ENCODE data around the gene PDSS2.

The PDSS2 gene

GRCh38 chr6:107267634-107268033 lies 191.7 kb downstream of the PDSS2 start:
- no peaks in the 10 kb centered on the region for H3K79me2 ChIP-seq (ENCODE audit: insufficient read depth, low read length)
- H3K27ac ChIP-seq (ENCODE audit: low read depth, low read length) = no peak overlapping the region
- no peak for TF ChIP-seq CTCF (IDR thresholded peaks at IDR 0.05; ENCODE audit: insufficient read depth, low read length, poor library complexity, severe bottlenecking)
- no peak for TF ChIP-seq EZH2phosphoT487 (conservative IDR thresholded peaks at IDR 0.05; ENCODE audit: low read length)
- no peaks in the 10 kb centered on the region; the same call in 1 of the 2 replicates for H4K20me1 ChIP-seq (ENCODE audit: low read depth, low read length)
- no peaks in the 10 kb centered on the region for H3F3A ChIP-seq (ENCODE audit: insufficient read depth)
- H2AFZ ChIP-seq (ENCODE audit: low read depth, low read length, severe bottlenecking) = no peak overlapping the region
- no peaks in the 10 kb centered on the region for H3K9me2 ChIP-seq (replicated peaks; ENCODE audit: insufficient read depth, low read length)
- H3K27me3 ChIP-seq (ENCODE audit: low read length) = no peaks in the 10 kb centered on the region
- no peaks in the 10 kb centered on the region for H3K36me3 ChIP-seq (ENCODE audit: low read length)
- no peak overlapping the region for H3K4me2 ChIP-seq (ENCODE audit: low read depth, low read length, poor library complexity, severe bottlenecking)
- no peaks in the 10 kb centered on the region for H3K9me3 ChIP-seq (ENCODE audit: insufficient read depth, low read length)
- H3K9ac ChIP-seq (ENCODE audit: low read length) = no peak overlapping the region
- no peak overlapping the region for H3K4me3 ChIP-seq (ENCODE audit: insufficient read depth, low read length, poor library complexity, severe bottlenecking)

GRCh38 chr6:107267006-107267405 lies 192.4 kb downstream of the PDSS2 start:
- Histone ChIP-seq H3K4me3 (ENCODE audit: insufficient read depth, low read length, poor library complexity, severe bottlenecking) (no peak overlapping the region), H3K27me3 (ENCODE audit: low read length) (no peaks in the 10 kb centered on the region), H3K4me2 (ENCODE audit: low read depth, low read length, poor library complexity, severe bottlenecking) (no peak overlapping the region), H3K36me3 (ENCODE audit: low read length) (no peaks in the 10 kb centered on the region), H3K9me2 (replicated peaks; ENCODE audit: insufficient read depth, low read length) (no peaks in the 10 kb centered on the region), H2AFZ (ENCODE audit: low read depth, low read length, severe bottlenecking) (no peak overlapping the region), H3K9ac (ENCODE audit: low read length) (no peak overlapping the region), H3F3A (ENCODE audit: insufficient read depth) (no peaks in the 10 kb centered on the region), H3K27ac (ENCODE audit: low read depth, low read length) (no peak overlapping the region), H4K20me1 (ENCODE audit: low read depth, low read length) (no peaks in the 10 kb centered on the region; the same call in 1 of the 2 replicates), H3K79me2 (ENCODE audit: insufficient read depth, low read length) (no peaks in the 10 kb centered on the region), H3K9me3 (ENCODE audit: insufficient read depth, low read length) (no peaks in the 10 kb centered on the region)
- TF ChIP-seq CTCF (IDR thresholded peaks at IDR 0.05; ENCODE audit: insufficient read depth, low read length, poor library complexity, severe bottlenecking) (no peak), EZH2phosphoT487 (conservative IDR thresholded peaks at IDR 0.05; ENCODE audit: low read length) (no peak)

GRCh38 chr6:107266563-107266962 lies 192.8 kb downstream of the PDSS2 start:
- no peaks in the 10 kb centered on the region for H3K9me3 ChIP-seq (ENCODE audit: insufficient read depth, low read length)
- H3K9me2 ChIP-seq (replicated peaks; ENCODE audit: insufficient read depth, low read length) = no peaks in the 10 kb centered on the region

More at GRCh38 chr6:107266563-107266962, 192.8 kb downstream of the PDSS2 start:
- Histone ChIP-seq H3K9ac (ENCODE audit: low read length) (no peak overlapping the region), H3K4me3 (ENCODE audit: insufficient read depth, low read length, poor library complexity, severe bottlenecking) (no peak overlapping the region), H3F3A (ENCODE audit: insufficient read depth) (no peaks in the 10 kb centered on the region), H3K36me3 (ENCODE audit: low read length) (no peaks in the 10 kb centered on the region), H2AFZ (ENCODE audit: low read depth, low read length, severe bottlenecking) (no peak overlapping the region), H3K27me3 (ENCODE audit: low read length) (no peaks in the 10 kb centered on the region), H3K27ac (ENCODE audit: low read depth, low read length) (no peak overlapping the region), H3K79me2 (ENCODE audit: insufficient read depth, low read length) (no peaks in the 10 kb centered on the region), H3K4me2 (ENCODE audit: low read depth, low read length, poor library complexity, severe bottlenecking) (no peak overlapping the region), H4K20me1 (ENCODE audit: low read depth, low read length) (no peaks in the 10 kb centered on the region; the same call in 1 of the 2 replicates)
- TF ChIP-seq CTCF (IDR thresholded peaks at IDR 0.05; ENCODE audit: insufficient read depth, low read length, poor library complexity, severe bottlenecking) = no peak
- TF ChIP-seq EZH2phosphoT487 (conservative IDR thresholded peaks at IDR 0.05; ENCODE audit: low read length) = no peak

Measured in SU-DHL-6 (cell line).